PFSK-1 (cell line): Measurements from ENCODE around the gene BMP4.

ENCODE experiments used
- REST ChIP-seq, 2 experiments: IDR thresholded peaks; 2 replicates each; pipeline versions ENCODE4 v1.6.1 to v1.8.0; 2011 to 2012; ENCODE audit warnings: low read depth in 2 of 2, low read length in 2 of 2, control low read depth in 1 of 2, inconsistent platforms in 1 of 2, mild to moderate bottlenecking in 1 of 2, moderate library complexity in 1 of 2; ENCODE audit not compliant: insufficient read depth in 1 of 2
- SIN3A ChIP-seq: IDR thresholded peaks from 2 replicates; pipeline ENCODE4 v1.6.1; 2012; ENCODE audit warnings: mild to moderate bottlenecking, low read length, moderate library complexity, borderline replicate concordance; ENCODE audit not compliant: insufficient read depth
- TAF1 ChIP-seq: IDR thresholded peaks from 2 replicates; pipeline ENCODE4 v1.6.1; 2012; ENCODE audit warnings: low read length, control low read depth, borderline replicate concordance; ENCODE audit not compliant: insufficient read depth

GRCh38 chr14:53947094-53947445 is 9.6 kb downstream of the BMP4 start:
- TF ChIP-seq TAF1 (no peak), REST (IDR thresholded peaks at IDR 0.05; ENCODE audit: insufficient read depth in 1 of 2, low read depth in 2 of 2, low read length in 2 of 2) (no peak), SIN3A (no peak)
